Measurements from ENCODE around the gene PER2. TPM values are rescaled to one million over a fixed set of nuclear protein-coding genes. Genes with fewer than 3 reads are reported as not detected.
"Not testable (repeated sequence)": the region's sequence is repeated elsewhere in the genome, so short reads cannot be mapped to it uniquely, and the experiment has no call there.

Gene PER2
- total RNA-seq, 1 donor from 2014 or later: 3.1 TPM

GRCh38 chr2:238313289-238313990 lies 25.0 kb upstream of the PER2 start:
- DNase-seq (ENCODE audit: low read depth): no peak

DNA sequence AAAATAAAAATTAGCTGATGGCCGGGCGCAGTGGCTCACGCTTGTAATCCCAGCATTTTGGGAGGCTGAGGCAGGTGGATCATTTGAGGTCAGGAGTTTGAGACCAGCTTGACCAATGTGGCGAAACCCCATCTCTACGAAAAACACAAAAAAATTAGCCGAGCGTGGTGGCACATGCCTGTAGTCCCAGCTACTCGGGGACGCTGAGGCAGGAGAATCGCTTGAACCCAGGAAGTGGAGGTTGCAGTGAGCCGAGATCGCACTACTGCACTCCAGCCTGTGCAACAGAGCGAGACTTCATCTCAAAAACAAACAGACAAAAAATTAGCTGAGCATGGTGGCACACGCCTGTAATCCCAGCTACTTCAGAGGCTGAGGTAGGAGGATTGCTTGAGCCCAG lies 22.3 kb upstream of the PER2 start:
- not testable (repeated sequence) for DNase-seq (ENCODE audit: low read depth)

DNA sequence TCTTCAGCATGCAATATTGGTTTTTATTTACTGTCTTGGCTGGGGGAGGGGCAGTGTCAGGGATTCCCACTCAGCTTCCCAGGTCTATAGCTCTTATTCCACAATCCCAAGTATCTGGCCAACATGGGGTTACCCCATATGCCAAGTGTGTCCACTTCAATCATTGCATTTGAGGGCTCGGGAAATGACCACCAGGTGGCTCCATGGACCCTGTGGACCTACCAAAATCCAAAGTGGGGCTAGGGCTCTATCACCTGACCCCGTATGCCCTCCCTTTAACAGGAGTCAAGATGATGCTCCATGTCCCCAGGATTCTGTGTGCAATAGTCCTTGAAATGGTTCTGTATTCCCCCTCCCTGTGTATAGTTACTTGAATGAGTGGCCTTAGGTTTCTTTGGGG lies 19.8 kb upstream of the PER2 start:
- no peak for DNase-seq (ENCODE audit: low read depth)

DNA sequence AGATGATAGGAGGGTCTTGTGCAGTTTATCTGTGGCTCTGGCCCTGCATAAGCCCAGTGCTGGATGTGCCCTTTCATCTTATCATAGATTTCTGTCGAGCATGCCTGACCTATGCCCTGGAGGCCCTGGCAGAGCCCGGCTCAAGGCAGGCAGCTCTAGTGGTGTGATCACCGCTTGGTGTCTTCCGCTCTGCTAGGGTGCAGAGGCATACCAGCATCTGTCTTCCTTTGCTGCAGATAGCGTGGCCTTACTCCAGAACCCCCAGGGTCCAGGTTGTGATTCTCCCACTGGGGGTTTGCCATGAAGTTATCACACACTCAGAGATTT lies 18.2 kb upstream of the PER2 start:
- no peak for DNase-seq (ENCODE audit: low read depth)

DNA sequence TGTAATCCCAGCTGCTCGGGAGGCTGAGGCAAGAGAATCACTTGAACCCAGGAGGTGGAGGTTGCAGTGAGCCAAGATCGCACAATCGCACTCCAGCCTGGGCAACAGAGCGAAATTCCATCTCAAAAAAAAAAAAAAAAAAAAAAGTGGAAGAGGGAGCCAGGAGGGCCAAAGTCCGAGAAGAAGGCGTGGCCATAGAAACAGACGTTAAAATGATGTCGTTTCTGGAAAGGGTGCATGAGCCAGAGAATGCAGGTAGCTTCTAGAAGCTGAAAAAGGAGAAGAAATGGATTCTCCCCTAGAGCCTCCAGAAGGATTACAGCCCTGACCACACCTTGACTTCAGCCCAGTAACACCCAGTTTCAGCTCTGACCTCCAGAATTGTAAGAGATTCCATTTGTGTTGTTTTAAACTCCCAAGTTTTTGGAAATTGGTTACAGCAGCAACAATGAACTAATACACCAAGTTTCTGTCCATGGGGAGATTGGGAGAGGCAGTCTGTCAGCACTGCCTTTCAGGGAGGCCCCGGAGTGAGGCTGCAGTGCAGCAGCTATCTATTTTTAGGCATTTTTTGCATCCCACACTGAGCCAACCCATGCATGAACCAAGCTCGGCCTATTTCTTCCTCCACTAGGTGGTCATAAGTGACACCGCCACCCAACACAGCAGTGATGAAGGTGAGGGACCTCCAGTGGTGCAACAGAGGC lies 17.7 kb upstream of the PER2 start:
- DNase-seq (ENCODE audit: low read depth): no peak

GRCh38 chr2:238305092-238305862 lies 16.9 kb upstream of the PER2 start:
- no peak for DNase-seq (ENCODE audit: low read depth)

GRCh38 chr2:238304116-238304515 lies 15.7 kb upstream of the PER2 start:
- no peak for DNase-seq (ENCODE audit: low read depth)

DNA sequence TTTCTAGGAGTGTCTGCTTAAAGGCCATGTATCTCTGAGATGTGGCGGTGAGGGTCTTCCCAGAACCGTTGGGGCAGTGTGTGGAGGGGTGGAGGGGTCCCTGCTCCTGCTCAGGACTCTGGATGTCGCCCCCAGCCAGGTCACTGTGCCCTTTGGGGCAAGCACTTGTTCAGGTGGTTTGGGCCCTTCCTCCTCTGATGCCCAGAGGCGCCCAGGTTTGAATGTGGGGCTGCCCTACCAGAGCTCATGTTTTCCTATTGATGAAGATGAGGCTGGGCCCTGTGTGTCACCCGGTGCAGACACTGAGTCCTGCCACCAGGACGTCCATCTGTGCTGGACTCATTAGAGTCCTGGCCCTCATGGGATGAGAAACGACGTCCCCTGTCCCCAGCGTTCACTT lies 14.3 kb upstream of the PER2 start:
- no peak for DNase-seq (ENCODE audit: low read depth)

DNA sequence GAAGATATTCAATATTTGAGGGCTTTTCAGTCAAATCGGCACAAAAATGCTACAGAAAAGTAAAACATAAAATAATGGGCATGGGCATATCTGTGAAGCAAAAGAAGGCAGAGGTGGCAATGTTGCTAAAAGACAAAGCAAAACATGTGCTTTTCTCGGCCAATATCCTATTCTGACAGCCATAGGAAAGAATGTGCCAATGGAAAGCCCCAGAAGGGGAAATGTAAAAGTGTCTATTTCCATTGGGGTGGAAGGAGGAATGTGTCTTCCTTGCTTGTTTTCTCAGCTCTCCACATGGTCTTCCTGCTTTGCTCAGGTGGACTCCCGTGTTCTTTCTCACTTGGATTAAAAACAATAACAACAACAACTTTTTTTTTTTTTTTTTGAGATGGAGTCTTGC lies 13.7 kb upstream of the PER2 start:
- no peak for DNase-seq (ENCODE audit: low read depth)

GRCh38 chr2:238299803-238300202 lies 11.4 kb upstream of the PER2 start:
- no peak for DNase-seq (ENCODE audit: low read depth)

- DNase-seq (ENCODE audit: low read depth): no peak
Observed at GRCh38 chr2:238296638-238297457, 8.4 kb upstream of the PER2 start.

- no peak for DNase-seq (ENCODE audit: low read depth)
Observed at GRCh38 chr2:238295144-238296112, 7.0 kb upstream of the PER2 start.

DNA sequence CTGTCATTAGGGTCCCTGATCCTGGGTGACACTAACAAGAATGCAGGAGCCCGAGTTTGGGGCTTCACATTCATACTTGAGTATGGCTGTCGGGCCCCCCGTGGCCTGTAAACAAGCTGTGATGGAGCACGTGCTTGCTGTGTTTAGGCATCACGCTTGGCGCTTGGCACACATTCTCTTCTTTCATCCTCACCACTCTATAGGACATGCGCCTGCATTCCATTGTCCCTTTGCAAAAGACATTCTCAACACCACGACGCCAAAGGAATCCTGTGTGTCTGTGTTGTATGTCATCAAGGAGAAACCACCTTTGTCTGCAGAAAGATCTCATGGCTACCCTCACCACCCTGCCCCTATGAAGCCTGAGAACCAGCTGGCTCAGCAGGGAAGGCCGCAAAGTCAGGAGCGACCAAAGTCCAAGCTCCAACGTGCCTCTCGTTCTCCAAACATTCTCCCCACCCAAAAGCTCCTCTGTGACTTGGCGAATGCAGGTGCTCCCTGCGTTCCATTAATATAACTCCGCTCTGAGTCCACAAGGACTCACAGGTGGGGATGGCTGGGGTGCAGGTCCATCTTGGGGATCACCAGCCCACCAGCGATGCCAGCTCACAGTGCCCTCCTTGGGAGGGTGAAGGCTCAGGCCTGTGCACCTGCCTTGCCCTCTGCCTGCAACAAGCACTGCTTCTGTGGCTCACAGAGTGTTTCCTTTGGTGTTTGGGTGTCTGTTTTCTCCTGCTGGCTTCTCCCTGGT lies 6.2 kb upstream of the PER2 start:
- DNase-seq (ENCODE audit: low read depth): no peak

GRCh38 chr2:238294046-238294392 lies 5.6 kb upstream of the PER2 start:
- no peak for DNase-seq (ENCODE audit: low read depth)

GRCh38 chr2:238291550-238292281 lies 3.3 kb upstream of the PER2 start:
- DNase-seq (ENCODE audit: low read depth): no peak

GRCh38 chr2:238290715-238291549 lies 2.5 kb upstream of the PER2 start:
- DNase-seq (ENCODE audit: low read depth): no peak

DNA sequence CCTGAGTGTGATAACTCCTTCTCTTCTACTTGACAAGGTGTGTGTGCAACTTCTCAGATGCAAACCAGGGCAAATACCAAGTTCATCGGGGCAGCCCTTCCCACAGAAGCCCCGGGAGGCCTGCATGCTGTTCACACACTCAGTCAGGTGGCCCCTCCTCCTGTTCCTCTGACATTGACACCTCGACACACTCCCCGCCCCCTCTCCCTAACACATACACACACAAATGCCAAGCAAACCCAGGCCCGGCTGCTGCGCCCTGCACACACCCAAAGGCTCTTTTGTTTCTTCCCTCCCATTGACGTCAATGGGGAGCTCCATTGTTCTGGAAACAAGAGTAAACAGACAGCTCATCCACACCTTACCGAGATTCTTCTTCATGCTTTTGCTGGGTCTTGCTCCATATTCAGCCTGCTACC lies 1.7 kb upstream of the PER2 start:
- no peak for DNase-seq (ENCODE audit: low read depth)

DNA sequence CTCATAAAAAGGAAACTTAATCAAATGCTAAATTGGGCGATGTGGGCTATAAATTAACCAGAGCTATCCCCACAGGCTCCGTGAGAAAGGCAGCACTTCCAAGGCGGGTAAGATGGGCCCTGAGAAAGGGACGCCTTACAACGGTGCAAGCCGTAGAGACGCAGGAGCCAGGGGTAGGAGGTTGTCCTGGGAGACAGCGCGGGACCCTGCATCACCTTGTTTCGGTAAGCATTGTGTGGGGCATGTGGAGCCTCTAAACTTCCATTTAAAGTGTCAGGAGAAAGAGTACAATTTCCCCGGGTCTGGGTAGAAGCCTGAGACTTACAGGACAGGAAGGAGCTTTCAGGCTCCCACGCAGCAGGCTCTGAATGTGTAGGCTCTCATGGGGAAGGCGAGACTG lies 1.2 kb upstream of the PER2 start:
- DNase-seq (ENCODE audit: low read depth): no peak

Data from myocyte (in vitro differentiated cells).